Medulla oblongata (tissue), 1 donor: Measurements from ENCODE around the gene ALPL.
A peak's percentile ranks its signal among the peaks of the same experiment; 100 is the strongest.

Experiments used
- DNase-seq: peaks from one replicate; pipeline ENCODE4 v3.0.0-alpha.2; 2015; ENCODE audit errors: extremely low spot score

The ALPL gene

DNA sequence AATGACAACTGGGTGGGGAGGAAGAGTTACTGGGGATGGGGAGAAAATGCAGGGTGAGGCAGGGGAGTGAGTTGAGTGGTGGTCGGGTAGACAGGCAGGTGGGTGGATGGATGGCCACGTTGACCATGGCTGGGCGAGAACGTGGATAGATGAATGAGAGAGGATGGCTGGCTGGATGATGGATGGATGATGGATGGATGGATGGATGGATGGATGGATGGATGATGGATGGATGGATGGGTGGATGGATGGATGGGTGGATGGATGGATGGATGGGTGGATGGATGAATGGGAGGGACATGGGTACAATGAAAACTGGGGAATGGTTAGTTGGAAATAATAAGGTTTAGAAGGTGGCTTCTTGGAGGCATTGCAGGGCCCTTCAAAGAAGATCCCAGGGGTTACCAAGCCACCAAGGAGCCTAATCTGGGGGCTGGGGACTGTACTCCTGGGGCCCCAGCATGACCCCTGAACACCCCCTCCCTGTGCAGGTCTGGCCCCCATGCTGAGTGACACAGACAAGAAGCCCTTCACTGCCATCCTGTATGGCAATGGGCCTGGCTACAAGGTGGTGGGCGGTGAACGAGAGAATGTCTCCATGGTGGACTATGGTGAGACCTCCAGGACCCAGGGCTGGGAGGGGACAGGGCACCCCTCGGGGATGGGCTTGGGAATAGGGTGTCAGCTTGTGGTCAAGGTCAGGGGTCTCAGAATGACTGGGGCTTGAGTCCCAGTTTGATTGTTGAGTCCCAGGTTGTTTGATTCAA is 67.0 kb downstream of the ALPL start:
- no peak for DNase-seq

DNA sequence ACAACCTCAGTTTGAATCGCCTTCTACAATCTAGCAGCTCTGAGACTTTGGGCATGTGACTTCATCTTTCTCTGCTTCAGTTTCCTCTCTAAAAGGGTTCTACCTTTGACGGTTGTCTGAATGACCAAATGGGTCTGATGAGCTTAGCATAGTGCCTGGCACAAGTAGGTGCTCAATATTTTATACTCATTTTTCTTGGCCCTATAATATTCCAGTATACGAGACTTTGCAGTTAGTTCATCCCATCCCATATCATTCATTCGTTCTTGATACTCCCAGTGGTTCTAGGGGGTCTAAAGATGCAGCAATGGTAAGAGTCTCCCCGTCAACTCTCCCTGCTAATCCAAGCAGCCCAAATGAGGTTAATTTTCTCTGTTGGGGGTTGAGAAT is 67.6 kb downstream of the ALPL start:
- no peak for DNase-seq

DNA sequence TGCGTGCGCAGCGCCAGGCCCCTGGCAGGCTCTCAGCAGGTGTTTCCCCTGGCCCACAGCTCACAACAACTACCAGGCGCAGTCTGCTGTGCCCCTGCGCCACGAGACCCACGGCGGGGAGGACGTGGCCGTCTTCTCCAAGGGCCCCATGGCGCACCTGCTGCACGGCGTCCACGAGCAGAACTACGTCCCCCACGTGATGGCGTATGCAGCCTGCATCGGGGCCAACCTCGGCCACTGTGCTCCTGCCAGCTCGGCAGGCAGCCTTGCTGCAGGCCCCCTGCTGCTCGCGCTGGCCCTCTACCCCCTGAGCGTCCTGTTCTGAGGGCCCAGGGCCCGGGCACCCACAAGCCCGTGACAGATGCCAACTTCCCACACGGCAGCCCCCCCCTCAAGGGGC is 68.1 kb downstream of the ALPL start:
- DNase-seq, result no peak

DNA sequence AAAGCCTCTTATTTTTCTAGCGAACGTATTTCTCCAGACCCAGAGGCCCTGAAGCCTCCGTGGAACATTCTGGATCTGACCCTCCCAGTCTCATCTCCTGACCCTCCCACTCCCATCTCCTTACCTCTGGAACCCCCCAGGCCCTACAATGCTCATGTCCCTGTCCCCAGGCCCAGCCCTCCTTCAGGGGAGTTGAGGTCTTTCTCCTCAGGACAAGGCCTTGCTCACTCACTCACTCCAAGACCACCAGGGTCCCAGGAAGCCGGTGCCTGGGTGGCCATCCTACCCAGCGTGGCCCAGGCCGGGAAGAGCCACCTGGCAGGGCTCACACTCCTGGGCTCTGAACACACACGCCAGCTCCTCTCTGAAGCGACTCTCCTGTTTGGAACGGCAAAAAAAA is 68.7 kb downstream of the ALPL start:
- no peak for DNase-seq

DNA sequence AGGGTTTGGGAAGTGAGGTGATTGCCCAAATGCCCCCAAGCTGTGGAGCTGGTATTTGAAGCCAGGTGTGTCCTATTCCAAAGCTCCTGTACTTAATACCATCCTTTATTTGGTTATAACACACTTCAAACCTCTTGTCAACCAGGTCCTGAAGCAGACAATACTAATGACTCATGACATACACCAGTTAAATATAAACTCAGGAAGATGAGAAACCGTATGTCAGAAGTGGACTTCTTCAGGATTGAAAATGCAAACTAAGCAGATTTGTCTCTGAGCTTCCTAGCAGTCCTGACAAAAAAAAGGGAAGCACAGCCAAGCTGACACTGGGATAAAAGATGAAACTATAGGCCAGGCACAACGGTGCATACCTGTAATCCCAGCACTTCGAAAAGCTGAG is 70.6 kb downstream of the ALPL start:
- no peak for DNase-seq

DNA sequence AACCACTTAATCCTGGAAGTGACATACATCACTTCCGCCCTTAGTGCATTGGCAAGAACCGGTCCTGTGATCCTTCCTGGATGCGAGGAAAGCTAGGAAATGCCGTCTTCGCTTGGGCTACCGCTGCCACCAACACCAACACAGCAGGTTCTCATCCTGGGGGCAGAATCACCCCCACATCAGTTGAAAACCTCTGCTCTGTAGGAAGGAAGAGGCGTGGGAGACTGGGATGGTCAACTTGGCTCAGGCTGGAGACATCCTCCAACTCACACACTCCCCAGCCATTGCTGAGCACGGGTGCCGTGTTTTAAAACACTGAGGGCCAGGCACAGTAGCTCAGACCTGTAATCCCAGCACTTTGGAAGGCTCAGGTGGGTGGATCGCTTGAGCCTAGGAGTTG is 74.9 kb downstream of the ALPL start:
- no peak for DNase-seq

DNA sequence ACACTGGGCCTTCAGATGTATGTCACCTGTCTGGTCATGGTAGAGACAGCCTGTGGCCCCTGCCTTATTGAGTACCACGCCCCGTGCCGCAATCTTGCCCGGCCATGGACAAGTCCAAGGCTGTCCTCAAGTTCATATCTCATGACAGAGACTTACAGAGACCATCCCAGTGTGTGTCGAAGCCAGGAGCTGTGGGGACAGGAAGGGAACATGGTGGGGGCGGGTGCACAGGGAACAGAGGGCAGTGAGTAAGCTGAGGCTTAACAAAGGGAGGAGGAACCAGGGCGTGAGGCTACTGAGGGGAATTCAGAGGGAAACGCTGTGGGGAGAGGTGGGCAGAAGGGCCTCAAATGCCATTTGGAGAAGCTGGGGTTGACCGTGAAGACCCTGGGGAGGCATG is 75.8 kb downstream of the ALPL start:
- no peak for DNase-seq

DNA sequence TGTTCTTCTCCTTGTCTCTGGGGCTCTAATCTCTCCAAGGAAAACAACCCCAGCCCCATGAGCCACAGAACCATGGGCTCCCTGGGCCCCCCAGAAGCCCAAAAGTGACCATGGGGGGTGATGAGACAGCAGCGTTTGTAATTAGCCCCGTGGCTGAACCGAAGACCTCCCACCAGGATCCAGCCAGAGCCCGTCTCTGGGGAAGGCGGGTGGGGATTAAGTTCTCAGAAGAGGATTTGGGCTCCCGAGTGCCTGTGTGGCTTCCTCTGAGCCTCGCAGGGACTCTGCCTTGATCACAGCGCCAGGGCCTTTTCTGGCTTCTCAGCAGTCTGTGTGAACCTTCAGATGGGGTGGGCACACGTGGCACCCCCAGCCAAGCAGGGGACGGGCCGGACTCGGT is 77.0 kb downstream of the ALPL start:
- no peak for DNase-seq

DNA sequence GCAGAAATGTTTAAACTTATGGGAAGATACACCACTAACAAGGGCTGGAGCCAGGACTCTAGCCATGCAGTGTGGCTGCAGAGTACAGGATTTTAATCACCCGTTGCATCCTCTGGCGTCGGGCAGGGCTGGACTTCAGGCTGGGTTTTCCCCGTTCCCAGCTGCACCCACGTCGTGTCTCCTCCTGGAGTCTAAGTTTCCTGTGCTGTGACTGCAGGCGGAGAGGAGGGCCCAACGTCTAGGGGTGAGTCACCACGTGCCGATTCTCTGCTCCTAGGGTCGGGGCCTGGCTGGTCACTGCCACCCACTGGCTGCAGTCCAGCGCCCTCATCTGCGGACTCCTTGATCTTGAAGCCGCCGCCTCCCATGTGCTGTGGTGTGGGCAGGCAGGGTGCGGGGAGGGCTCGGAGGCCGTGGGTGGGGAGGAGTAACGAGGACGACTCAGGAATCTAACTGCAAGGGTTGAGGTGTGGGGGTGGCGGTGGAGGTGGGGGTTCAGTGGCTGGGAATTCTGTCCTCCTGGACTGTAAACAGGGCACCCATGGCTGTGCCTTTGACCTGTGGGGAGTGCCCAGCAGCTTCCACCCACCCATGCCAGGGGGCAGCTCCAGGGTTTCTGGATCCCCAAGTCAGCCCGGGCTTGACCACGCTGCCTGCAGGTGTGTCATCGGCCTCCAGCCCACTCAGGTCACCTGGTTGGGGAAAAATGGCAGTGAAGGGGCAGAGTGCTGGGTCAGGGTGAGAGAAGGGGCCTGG is 77.8 kb downstream of the ALPL start:
- DNase-seq, result no peak

DNA sequence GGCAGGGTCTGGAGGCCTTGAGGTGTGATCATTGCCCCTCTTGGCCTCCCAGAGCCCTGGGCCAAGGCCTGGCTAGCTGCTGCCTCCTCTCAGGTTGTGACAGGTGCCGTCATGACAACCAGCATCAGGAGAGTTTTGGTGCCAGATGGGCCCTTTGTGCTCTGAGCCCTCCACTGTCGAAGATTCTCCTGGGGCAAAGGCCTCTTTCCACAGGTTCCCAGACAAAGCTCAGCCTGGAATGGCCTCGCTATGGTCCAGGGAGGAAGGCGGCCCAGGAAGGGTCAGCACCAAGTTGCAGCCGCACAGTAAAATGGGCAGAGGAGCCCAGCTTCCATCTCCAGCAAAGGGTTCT is 78.4 kb downstream of the ALPL start:
- DNase-seq, result no peak

DNA sequence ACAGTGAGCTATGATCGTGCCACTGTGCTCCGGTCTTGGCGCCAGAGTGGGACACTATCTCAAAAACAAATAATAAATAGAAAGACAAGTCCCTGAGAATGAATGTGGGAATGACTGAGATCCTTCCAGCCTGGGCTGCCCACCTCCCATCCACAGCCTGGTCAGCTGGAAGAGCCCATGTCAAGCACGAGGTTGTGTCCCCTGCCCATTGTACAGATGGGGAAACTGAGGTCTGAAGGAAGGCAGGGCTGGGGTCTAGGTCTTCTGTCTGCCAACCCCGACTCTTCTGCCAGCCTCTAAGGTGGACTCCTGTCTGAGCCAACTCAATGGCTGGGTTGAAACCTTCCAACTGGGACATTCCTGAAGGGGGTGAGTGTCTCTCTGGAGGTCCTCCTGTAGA is 80.4 kb downstream of the ALPL start:
- DNase-seq, result no peak

DNA sequence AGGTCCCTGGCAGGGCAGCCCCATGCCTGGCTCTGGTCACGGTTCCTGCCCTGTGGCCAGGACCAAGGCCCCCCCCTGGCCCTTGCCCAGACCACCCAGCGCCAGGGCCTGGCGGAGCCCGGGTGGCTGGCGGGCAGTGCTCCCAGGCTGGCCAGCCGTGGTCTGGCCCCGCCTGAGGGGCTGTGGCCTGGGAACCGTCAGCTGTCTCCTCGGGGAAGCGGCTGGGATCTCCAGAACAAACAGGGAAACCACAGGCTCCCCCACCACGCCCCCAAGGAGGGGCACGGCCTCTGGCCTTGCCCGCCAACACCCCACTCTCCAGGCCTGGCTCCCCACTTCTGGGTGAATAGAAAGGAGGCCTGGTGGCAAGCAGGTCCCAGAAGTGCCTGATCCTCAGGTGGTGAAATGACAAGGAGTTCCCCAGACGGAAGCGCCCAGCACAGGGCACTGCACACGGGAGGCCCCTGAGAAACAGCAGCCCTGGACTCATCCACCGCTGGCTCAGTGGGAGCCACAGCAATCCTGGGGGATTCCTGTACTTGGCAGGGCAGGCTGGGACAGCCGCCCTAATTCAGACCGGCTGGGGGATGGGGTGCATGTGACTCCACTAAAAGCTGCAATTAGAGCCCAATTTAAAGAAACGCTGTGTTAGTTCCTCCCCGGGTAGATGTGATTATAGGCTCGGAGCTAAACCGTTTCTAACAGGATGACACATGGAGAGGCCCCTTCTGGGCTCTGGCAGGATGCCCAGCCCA is 81.1 kb downstream of the ALPL start:
- DNase-seq, result peak; percentile 28

DNA sequence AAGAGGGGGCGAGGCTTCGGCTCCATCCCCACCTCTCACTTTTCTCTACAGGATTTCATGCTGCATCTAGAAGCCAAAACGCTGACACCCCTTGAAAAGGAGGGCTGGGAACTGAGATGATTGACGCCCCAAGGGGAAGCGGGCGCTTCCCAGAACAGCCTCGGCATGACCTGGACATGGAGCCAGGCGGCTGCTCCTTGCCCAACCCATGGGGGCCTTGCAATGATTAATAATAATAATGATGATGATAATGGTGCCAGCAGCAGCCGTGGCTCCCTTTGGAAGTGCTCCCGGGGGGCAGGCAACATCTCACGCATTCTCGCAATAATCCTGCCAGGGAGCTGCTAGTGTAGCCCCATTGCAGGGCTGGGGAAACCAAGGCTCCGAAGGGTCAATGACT is 81.7 kb downstream of the ALPL start:
- DNase-seq, result no peak

DNA sequence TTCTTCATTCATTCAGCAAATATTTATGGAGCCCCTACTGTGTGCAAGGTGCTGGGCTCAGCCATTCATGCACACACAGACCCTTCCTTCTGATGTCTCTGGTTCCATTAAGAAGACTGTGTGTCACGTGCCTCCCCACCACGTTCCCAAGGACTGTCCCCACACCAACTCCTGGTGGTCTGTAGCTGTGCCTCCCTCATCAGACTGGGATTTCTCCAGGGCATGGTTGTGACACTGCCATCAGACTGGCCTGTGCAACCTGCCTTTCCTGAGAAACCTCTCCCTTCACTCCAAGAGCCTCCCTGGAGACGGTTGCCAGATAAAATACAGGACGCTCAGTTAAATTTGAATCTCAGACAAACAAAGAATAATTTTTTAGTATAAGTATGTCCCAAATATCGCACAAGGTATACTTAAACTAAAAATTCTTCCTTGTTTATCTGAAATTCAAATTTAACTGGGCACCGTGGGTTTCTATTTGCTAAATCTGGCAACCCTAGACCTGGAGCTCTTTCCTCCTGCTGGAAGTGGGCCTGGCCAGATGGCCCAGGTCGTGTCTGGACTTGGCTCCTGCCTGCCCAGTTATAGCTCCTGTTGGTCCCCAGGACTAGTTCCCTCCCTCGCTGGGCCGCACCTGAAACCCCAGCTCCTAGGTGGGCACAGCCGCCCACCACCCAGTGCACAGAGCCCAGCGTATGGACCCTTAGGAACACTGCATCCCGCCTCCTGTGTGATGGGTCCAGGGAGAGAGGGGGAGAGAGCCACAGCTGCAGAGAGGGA is 83.1 kb downstream of the ALPL start:
- DNase-seq, result no peak

DNA sequence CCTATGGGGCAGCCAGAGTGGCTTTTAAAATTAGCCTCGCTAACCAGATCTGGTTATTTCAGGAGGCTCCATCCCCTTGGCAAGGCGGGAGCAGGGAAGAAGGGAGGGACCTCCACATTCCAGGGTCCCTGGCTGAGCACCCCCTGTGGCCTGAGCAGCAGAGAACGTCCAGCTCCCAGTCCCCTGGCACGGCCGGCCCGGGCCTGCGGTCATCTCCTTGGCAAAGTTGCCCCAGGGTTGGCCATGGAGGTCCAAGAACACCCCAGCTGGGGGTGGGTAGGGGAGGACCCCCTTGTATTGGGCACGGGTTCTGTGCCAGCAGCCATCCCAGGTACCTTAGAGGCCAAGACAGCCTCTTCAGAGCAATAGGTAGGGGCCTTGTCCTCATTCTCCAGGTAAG is 84.0 kb downstream of the ALPL start:
- no peak for DNase-seq

DNA sequence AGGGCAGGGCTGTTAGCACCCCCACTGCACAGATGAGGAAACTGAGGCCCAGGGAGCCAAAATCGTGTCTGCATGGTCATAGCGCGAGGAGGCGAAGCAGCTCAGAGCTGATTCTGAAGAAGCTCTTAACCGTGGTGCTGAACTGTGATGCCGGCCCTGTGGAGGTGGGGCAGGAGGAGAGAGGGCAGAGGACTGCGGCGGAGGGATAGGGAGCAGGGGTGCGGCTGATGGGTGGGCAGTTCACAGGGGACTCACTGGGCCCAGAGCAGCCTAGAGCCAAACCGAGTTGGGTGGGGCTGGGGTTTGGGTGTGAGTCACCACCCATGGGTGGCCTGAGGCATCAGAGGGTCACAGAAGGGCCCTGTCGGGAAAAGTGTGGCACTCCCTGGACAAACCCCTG is 85.3 kb downstream of the ALPL start:
- DNase-seq, result no peak

DNA sequence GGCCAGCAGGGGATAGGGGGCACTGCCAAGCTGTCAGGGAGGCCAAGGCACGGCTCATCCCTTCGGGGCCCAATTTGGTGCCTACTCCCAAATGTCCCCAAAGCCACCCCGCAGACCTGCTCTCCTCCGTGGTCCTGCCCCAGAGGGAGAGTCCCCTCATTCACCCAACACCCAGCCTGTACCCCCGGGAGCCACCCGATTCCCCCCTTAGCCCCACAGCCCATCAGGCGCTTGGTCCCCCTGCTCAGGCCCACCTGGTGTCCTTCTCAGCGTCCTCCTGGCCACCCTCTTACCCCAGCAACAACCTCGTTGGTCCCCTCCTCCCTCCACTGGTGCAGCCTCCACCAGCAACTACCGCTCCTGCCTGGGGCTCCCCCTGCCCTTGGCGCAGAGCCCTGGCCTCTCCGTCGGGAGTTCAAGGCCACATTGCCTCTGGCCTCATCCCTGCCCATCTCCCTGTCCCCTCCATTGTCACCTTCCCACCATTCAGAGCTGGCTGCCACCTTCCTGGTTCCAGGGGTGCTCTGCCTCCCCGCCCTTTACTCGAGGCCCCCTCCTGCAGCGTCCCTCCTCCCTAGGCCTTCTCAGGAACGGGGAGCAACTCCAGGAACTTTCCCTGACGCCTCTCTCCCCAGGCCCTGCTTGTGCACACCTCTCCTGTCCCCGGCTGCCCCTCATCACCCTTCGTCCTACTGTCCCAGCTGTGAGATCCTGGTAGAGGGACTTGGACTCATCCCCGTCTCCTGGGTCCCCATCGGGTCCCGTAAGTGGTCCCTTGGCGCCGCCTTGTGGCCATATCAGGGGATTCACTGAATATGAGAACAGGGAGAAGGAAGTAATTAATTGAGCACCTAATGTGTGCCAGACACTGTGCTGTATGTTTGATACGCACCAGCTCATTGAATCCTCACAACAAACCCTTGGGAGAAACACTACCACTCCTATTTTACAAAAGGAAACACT is 86.0 kb downstream of the ALPL start:
- peak; percentile 35 for DNase-seq

DNA sequence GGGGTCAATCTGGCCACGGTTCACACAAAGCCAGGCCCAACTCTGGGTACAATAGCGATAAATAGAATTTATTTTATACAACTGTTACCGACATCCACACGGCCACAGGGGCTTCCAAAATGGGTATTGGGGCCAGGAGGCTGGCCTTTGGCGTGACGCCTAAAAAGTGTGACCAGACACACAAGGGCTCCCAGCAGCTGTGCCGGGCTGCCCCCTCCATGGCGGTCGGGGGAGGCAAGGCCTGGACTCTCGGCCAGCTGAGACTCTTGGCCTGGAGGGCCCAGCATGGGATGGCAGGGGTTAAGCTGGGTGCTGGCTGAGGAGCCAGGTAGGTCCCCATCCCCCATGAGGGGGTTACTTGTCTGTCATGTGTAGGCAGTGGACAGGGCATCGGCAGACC is 87.0 kb downstream of the ALPL start:
- DNase-seq, result no peak

DNA sequence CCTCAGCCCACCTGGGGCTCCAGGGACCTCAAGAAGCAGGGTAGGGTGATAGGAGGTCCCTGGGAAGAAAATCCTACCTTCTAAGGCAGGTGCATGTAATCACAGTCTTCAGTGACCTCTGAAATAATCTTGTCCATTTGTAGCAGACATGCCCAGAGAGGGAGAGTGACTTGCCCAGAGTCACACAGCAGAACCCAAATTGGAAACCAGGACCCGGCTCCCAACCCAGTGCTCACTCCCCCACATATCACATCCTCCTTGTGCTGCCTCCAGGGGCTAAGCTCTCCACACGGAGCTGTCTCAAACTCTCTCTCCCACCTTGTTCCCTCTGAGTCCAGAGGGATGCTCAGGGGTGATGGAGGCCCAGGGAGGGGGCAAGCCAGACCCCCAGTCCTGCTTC is 87.4 kb downstream of the ALPL start:
- DNase-seq, result no peak

DNA sequence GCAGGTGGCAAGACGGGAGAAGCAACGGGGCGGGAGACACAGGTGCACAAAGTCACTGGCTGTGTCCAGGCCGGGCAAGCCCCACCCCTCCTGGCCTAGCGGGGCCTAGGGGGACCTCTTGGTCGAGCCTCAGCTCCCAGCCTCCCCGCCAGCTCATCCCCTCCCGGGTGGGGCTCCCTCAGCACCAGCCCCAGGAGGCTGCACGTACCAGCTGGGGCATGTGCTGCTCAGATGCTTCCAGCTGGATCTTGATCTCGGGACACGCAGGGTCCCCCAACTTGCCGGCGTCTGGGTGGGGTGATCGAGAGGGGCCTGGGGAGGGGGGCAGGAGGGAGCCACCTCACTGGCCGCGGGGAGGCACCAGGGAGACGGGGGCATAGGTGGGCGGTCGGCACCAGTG is 88.5 kb downstream of the ALPL start:
- DNase-seq, result no peak

DNA sequence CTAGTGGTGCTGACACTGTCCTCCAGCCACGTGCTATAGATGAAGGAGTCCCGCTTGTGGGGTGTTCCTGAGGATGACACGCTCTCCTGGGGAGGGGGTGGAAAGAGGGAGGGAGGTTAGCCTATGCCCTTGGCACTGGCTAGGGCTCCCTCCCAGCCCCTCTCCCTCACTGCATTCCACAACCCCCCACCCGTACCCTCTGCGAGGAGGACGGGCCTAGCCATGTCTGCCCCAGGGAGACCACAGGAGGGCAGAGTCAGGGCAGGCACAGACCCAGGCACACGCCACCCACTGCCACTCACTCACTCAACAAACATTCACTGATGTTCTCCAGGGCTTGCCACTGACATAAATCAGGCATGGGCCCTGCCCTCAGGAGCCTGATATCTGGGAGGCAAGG is 89.2 kb downstream of the ALPL start:
- DNase-seq, result no peak
